ENCODE results near the gene SNHG17.
A peak's percentile ranks its signal among the peaks of the same experiment; 100 is the strongest.

Gene SNHG17

DNA sequence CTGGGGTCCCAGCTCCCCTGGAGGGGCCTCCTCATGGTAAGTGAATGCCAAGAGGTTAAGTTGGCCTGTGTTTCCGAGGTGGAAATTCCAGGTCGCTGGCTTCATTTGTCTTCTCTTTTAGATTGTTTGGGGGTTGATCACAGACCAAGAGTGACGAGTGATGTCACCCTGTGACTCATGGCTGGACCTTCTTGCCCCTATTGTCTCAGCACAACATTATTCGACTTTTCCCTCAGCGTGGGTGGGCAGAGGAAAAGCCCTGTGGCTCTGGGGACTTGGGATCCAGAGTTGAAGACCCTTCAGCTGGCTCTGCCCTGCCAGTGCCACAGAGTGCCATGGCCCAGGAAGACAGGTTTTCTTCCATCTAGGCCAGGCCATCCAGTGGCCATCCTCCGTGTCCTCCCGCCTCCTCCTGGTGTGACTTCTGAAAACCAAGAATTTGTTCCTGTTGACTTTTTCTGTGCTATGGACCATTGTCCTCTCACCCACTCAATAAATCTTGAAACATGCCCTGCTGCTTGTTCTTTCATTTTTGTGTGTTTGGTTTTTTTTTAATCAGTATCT is 15.4 kb upstream of the SNHG17 start:
- H3K27me3 ChIP-seq (replicated peaks): no peaks in the 10 kb centered on the region
- no peak overlapping the region for H3K4me3 ChIP-seq (ENCODE audit: low read depth, low read length)
- H3K36me3 ChIP-seq (replicated peaks): no peaks in the 10 kb centered on the region
- in situ Hi-C loops (cut with HindIII; ENCODE audit: low pct_ligation_motif_present, low sequenced_read_pairs): no loop called here
- peak overlapping the region; percentile 68 for H3K27ac ChIP-seq
- peak; percentile 88 for DNase-seq
- TF ChIP-seq CTCF (IDR thresholded peaks at IDR 0.05; ENCODE audit: low read depth, low read length, missing control alignments): no peak

GRCh38 chr20:38449046-38449445 is 13.9 kb upstream of the SNHG17 start:
- Histone ChIP-seq H3K27ac (no peak overlapping the region), H3K36me3 (replicated peaks) (no peaks in the 10 kb centered on the region), H3K27me3 (replicated peaks) (no peaks in the 10 kb centered on the region), H3K4me3 (ENCODE audit: low read depth, low read length) (no peak overlapping the region)
- DNase-seq: no peak
- TF ChIP-seq CTCF (IDR thresholded peaks at IDR 0.05; ENCODE audit: low read depth, low read length, missing control alignments): no peak
- in situ Hi-C loops (cut with HindIII; ENCODE audit: low pct_ligation_motif_present, low sequenced_read_pairs): no loop called here

DNA sequence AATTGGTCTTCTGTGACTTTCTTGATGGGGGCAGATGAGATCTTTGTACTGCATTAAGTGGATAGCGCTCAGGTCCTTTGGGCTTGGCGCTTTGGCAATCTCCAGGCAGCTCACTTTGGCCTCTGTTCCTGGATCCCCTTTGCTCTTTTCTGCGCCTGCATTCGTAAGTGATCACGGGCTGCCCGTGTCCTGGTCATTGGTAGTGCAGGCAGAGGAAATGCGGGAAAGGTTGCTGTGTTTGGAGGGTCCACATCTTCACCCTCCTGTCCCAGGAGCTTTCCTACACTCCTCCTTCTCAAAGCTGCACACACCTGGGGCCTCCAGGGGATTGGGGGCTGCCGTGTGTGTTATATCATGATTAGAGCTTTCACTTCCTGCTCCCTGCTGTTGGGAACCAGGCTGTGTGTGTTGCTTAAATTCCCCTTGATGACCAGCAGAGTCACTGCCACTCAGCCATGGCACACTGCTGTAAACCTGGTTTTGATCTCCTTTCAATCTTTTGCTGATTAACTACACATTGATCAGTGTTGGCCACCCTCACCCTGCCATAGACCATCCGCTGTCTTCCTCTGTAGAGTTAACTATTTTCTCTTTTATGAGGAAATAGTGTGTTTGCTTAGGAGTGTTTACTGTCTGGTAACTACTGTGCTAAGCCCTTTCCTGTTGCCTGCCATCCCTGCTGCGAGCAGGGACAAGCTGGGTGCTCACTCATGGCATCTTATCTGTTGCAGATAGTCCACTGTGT is 13.0 kb upstream of the SNHG17 start:
- TF ChIP-seq CTCF (IDR thresholded peaks at IDR 0.05; ENCODE audit: low read depth, low read length, missing control alignments): no peak
- DNase-seq: no peak
- no peak overlapping the region for H3K4me3 ChIP-seq (ENCODE audit: low read depth, low read length)
- H3K27ac ChIP-seq: no peak overlapping the region
- no peaks in the 10 kb centered on the region for H3K36me3 ChIP-seq (replicated peaks)
- H3K27me3 ChIP-seq (replicated peaks): no peaks in the 10 kb centered on the region
- in situ Hi-C loops (cut with HindIII; ENCODE audit: low pct_ligation_motif_present, low sequenced_read_pairs): no loop called here

DNA sequence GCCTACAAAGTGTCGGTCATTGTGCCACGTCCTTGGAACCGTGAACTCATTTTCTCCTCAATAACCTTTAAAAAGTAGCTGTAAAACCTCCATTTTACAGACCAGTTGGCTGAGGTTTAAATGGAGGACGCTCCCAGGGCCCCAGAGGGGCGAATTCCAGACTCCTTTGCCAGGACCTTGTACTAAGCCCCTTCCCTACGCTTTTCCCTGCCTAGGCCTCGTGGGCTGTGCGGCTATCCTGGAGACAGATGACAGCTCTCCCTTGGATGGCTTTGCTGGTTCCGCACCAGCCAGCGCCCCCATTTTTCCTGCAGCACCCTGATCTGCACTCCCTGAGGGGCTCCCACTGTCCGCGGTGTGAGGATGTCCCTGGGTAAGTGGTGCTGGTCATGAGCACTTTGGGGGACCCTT is 12.1 kb upstream of the SNHG17 start:
- H3K27me3 ChIP-seq (replicated peaks): no peaks in the 10 kb centered on the region
- in situ Hi-C loops (cut with HindIII; ENCODE audit: low pct_ligation_motif_present, low sequenced_read_pairs): no loop called here
- no peaks in the 10 kb centered on the region for H3K36me3 ChIP-seq (replicated peaks)
- peak overlapping the region; percentile 86 for H3K27ac ChIP-seq
- no peak for DNase-seq
- TF ChIP-seq CTCF (IDR thresholded peaks at IDR 0.05; ENCODE audit: low read depth, low read length, missing control alignments): no peak
- H3K4me3 ChIP-seq (ENCODE audit: low read depth, low read length): peak overlapping the region; percentile 90

DNA sequence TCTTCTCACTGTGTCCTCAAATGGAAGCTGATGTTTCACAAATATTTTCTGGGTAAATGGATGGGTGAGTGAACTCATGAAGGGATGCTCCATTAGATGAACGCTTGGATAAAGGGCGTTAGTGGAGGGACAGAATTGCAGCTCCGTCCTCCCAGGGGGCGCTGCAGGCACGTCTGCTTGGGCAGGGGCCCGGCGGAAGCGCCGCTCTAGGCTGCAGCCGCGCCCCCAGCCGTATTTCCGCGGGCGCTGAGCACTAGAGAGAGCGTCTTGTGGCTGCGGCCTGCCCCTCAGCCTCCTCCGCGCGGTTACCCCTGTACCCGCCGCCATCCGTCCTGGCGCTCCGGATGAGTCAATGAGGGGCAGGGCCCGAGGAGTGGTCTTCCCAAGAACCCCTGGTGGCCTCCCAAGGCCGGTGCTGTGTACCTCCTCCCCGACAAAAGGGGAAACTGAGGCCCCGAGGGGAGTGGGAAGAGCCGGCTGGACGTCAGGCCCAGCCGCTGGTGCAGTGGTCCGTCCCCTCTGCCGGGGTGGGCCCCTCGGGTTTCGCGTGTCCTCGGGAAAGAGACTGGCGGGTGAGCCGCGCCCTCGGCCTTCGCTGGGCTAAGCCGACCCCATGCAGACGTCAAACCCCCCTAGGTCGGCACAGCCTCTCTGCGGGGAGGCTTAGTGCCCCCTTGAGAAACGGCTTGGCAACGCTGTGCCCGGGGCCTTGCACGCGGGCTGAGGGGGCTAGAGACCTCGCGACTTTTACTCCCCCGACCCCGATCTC is 11.5 kb upstream of the SNHG17 start:
- no peaks in the 10 kb centered on the region for H3K36me3 ChIP-seq (replicated peaks)
- H3K27ac ChIP-seq: peak overlapping the region; percentile 86
- TF ChIP-seq CTCF (IDR thresholded peaks at IDR 0.05; ENCODE audit: low read depth, low read length, missing control alignments): peak; percentile 91
- peak overlapping the region; percentile 90 for H3K4me3 ChIP-seq (ENCODE audit: low read depth, low read length)
- in situ Hi-C loops (cut with HindIII; ENCODE audit: low pct_ligation_motif_present, low sequenced_read_pairs): no loop called here
- no peaks in the 10 kb centered on the region for H3K27me3 ChIP-seq (replicated peaks)
- peak; percentile 88 for DNase-seq
